ENCODE measurements around the gene C11orf52.

C11orf52 gene

GRCh38 chr11:111975076-111975806 lies 56.5 kb downstream of the C11orf52 start:
- DNase-seq (ENCODE audit: low read depth, low spot score): no peak

- DNase-seq (ENCODE audit: low read depth, low spot score): no peak
Measured at GRCh38 chr11:111976119-111976766, 57.5 kb downstream of the C11orf52 start.

Data from iPS DF 19.7 (cell line).